Stimulated activated naive CD8-positive, alpha-beta T cell treated with anti-CD3 and anti-CD28 coated beads, Interleukin-15, amount 100 ng/mL, for 72 hours (primary cell): ENCODE measurements around the gene AK4.

Experiments
- ATAC-seq: fragments of 150-1000 bp; cut with Tn5 transposase; 2 replicates; pipeline ENCODE4 v1.10.0; 2021; ENCODE audit warnings: mild to moderate bottlenecking, moderate library complexity
- DNase-seq, 2 donors: peaks; one replicate each; pipeline ENCODE4 v3.0.0; 2021 to 2022
- H3K27ac Mint-ChIP-seq, 2 donors: one replicate each; pipeline ENCODE4 v1.8.0; 2022; ENCODE audit warnings: mild to moderate bottlenecking in 2 of 2, mixed read lengths in 2 of 2, moderate library complexity in 2 of 2
- H3K27me3 Mint-ChIP-seq: one replicate; pipeline ENCODE4 v1.8.0; 2022; ENCODE audit warnings: mixed read lengths
- H3K4me1 Mint-ChIP-seq: one replicate; pipeline ENCODE4 v1.8.0; 2022; ENCODE audit warnings: mild to moderate bottlenecking, mixed read lengths
- H3K4me3 Mint-ChIP-seq, 2 donors: one replicate each; pipeline ENCODE4 v1.8.0; 2022; ENCODE audit warnings: mild to moderate bottlenecking in 2 of 2, mixed read lengths in 2 of 2, moderate library complexity in 1 of 2
- H3K9me3 Mint-ChIP-seq, 2 donors: one replicate each; pipeline ENCODE4 v1.8.0; 2022; ENCODE audit warnings: mixed read lengths in 2 of 2

The AK4 gene

DNA sequence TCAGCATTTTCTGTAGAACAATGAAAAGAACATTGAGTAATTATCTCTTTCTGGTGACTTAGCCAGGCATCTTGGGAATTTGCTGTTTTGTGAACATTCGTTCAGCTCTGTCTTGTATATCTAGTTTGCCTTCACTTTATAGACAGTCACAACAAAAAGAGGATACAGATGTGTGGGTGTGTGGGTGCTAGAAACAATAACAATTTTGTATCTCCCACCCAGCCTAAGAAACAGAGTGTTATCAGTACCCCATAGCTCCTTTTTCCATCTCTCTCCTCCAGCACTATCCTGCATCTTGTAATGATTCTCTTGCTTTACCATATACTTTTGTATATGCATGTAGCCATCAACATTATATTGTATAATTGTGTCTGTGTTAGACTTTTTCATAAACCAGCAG lies 33.0 kb downstream of the AK4 start:
- H3K27ac Mint-ChIP-seq: no peak overlapping the region
- DNase-seq (no peak), ATAC-seq (no peak)
- no peaks in the 10 kb centered on the region for H3K4me1 Mint-ChIP-seq
- no peaks in the 10 kb centered on the region for H3K9me3 Mint-ChIP-seq
- H3K27me3 Mint-ChIP-seq: no peaks in the 10 kb centered on the region
- no peak overlapping the region for H3K4me3 Mint-ChIP-seq

DNA sequence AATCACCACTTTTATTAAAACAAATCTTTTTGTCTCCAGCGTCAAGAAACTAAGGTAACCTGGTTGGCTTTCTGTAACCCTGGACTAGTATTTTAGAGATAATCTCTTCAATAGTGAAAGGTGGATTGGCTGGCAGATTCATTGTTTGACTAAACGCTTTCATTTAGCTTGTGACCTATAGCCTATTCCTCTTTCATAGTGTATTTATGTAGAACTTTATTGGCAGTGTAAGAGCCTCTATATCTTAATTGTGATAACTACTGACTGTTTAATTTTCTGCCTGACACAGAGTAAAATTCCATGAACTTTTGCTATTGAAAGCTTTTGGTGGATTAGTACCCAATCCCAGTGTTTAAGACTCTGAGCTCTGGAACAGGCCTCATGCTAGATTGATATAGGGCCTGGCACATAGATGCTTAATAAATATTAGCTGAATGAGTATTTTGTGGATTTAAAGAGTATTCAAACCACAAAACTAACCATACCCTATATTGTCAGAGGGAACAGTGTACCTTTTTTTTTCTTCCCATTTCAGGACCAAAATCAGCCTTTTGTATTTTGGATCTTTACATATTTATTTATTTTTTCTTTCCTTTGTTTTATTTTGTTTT lies 34.8 kb downstream of the AK4 start:
- no peak overlapping the region for H3K4me3 Mint-ChIP-seq
- no peak for ATAC-seq
- no peaks in the 10 kb centered on the region for H3K9me3 Mint-ChIP-seq
- no peaks in the 10 kb centered on the region for H3K27me3 Mint-ChIP-seq
- H3K27ac Mint-ChIP-seq: no peak overlapping the region
- DNase-seq: no peak
- H3K4me1 Mint-ChIP-seq: no peaks in the 10 kb centered on the region

DNA sequence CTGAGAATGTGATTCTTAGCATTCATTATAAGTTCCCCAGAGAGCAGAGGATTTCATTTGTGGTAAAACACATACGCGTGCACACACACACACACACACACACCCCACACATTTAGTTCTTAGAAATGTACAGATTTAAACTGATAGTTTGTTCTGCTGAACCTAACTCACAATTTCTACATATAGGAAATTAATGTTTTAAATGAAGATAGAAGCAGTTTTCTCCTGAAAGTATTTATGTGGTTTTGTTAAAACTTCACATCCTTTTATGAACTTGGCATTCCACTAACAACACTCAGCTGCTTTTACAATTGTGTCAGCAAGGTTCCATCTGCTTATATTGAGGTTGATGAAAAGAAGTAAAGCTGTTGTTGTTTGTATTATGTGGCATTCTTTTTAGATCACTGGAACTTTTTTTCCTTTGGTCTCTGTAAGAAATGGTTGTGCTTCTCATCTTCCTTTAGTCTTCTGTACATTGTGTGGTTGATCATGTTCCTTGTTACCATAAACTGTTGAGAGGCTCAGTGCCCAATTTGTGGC lies 41.6 kb downstream of the AK4 start:
- no peak for ATAC-seq
- H3K27me3 Mint-ChIP-seq: no peaks in the 10 kb centered on the region
- no peaks in the 10 kb centered on the region for H3K4me1 Mint-ChIP-seq
- H3K27ac Mint-ChIP-seq: no peak overlapping the region
- H3K9me3 Mint-ChIP-seq: no peaks in the 10 kb centered on the region
- DNase-seq: no peak
- H3K4me3 Mint-ChIP-seq: no peak overlapping the region

DNA sequence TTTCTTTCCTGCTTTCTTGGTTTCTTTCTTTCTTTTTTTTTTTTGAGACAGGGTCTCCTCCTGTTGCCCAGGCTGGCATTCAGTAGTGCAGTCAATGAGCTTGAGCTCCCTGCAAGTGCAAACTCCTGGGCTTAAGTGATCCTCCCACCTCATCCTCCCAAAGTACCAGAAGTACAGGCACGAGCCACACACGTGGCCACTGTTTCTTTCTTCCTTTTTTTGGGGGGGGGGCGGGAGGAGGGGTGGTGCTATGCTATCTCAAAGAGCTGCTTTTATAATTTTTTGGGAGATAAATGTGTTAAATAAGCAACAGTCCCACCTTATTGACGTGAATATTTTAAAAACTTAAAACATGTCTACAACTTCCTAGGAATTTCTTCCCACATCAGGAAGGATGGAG lies 42.2 kb downstream of the AK4 start:
- Mint-ChIP-seq H3K4me3 (no peak overlapping the region), H3K9me3 (no peaks in the 10 kb centered on the region), H3K4me1 (no peaks in the 10 kb centered on the region), H3K27me3 (no peaks in the 10 kb centered on the region), H3K27ac (no peak overlapping the region)
- ATAC-seq (no peak), DNase-seq (no peak)

DNA sequence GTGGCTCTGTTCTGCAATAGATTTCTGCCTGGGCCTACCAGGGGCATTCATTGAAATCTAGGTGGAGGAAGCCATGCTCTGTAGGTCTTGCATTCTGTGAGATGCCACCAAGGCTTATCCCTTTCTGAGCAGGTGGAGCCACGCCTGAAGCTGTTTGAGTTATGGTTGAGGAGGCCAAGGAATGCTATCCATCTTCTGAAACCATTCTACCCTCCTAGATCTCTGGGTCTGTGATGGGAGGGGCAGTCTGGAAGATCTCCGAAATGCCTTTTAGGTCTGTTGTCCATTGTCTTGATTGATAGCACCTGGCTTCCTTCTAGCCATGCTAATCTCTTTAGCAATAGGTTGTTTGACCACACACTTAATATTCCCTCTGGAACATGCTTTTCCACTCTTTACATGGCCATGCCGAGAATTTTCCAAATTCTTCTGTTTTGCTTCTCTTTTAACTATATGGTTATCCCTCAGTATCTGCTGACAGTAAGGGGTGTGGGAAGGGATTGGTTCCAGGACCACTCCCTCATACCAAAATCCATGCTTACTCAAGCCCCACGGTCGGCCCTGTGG lies 45.2 kb downstream of the AK4 start:
- Mint-ChIP-seq H3K4me3 (no peak overlapping the region), H3K27ac (no peak overlapping the region), H3K27me3 (no peaks in the 10 kb centered on the region), H3K9me3 (no peaks in the 10 kb centered on the region), H3K4me1 (peaks cover 7% of the 10 kb centered on the region)
- ATAC-seq (no peak), DNase-seq (no peak)

DNA sequence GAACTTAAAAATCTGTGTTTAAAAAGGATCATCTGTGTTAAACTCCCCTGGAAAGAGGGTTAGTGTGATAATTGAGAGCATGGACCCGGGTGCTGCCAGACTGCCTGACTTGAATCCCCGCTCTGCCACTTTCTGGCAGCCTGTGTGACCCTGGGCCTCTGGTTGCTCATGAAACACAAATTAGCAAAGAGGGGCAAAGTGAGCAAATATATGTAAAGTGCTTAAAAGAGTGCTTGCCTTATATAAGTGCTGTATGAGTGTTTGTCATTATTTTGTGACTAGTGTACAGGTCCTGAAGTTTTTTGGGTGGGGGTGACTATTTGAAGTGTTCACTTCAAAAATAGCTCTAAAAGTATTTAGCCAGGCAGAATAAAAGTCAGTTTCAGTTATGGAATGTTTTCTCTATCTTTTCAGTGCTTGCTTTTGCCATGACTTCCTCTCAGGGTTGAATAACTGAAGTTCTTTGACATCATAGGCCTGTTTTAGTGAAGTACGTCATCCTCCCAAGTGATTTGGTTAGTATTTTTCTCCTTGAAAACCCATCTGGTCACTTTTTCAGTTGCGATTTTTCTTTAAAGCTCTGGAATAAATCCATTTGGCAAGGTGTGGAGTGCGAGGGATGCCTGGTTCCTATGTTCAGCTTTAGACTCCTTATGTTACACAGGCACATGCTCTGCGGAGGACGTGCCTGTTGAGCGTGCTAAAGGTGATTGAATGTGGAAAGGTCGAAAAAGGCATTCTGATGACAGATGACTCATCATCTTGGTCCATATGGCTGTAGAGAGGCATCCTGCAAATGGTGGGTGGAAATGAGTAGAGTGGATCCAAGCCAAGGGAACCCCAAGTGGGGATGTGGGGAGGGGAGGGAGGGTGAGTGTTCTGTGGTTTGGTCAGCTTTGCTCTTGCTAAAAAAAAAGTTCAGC lies 47.8 kb downstream of the AK4 start:
- peaks cover 7% of the 10 kb centered on the region for H3K4me1 Mint-ChIP-seq
- no peak overlapping the region for H3K4me3 Mint-ChIP-seq
- H3K27me3 Mint-ChIP-seq: no peaks in the 10 kb centered on the region
- H3K27ac Mint-ChIP-seq: no peak overlapping the region
- no peak for ATAC-seq
- DNase-seq: no peak
- H3K9me3 Mint-ChIP-seq: no peaks in the 10 kb centered on the region

DNA sequence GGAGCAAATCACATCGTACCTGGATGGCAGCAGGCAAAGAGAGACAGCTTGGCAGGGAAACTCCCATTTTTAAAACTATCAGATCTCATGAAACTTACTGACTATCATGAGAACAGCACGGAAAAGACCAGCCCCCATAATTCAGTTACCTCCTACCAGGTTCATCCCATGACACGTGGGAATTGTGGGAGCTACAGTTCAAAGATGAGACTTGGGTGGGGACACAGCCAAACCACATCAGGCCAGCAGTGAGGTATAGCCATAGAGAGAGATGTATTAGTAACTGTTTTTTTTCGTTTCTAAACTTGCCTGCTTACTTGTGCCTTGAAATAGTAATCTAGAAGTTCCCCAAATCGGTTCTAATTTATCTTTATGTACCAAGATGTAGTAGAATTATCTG lies 48.9 kb downstream of the AK4 start:
- no peak for ATAC-seq
- no peak for DNase-seq
- peaks cover 8% of the 10 kb centered on the region for H3K27me3 Mint-ChIP-seq
- no peak overlapping the region for H3K27ac Mint-ChIP-seq
- H3K4me1 Mint-ChIP-seq: peaks cover 7% of the 10 kb centered on the region
- no peak overlapping the region for H3K4me3 Mint-ChIP-seq
- no peaks in the 10 kb centered on the region for H3K9me3 Mint-ChIP-seq

DNA sequence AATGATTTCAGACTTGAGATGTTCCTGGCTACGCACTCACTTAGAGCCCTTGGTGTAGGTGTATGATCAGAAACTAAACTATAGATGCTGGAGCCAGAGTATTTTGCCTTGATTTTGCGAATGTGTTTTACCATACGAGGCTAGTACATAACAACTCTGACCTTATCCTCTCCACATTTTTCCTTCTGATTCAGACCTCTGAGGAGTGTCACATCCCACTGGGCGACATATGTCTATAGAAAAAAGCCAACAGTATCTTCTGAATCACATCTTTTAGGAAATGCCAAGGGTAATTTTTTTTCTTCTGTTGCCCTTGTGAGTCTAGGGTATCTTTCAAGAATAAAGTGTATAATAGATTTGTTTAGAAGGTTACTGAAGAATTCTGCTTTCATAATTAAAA lies 49.6 kb downstream of the AK4 start:
- no peak overlapping the region for H3K27ac Mint-ChIP-seq
- peaks cover 7% of the 10 kb centered on the region for H3K4me1 Mint-ChIP-seq
- no peak overlapping the region for H3K4me3 Mint-ChIP-seq
- DNase-seq (no peak), ATAC-seq (no peak)
- H3K27me3 Mint-ChIP-seq: peaks cover 8% of the 10 kb centered on the region
- no peaks in the 10 kb centered on the region for H3K9me3 Mint-ChIP-seq

DNA sequence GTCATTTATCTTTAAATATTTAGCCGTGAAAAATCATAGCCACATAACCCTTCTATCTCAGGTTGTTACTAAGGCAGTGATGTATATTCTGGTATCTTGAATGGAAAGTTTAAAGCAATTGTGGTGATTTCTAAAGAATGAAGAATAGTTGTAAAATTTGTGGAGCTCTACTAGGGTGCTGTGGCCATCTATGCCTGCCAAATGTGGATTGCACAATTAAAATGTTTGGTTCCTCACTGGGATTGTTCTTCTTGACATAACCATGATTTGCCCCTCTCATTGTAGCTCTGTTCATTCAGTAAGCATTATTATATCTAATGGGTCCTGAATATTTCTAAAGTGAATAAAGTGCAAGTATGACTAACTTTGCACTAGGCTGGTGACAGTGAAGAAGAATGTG lies 50.1 kb downstream of the AK4 start:
- DNase-seq (no peak), ATAC-seq (no peak)
- Mint-ChIP-seq H3K4me1 (peaks cover 7% of the 10 kb centered on the region), H3K9me3 (no peaks in the 10 kb centered on the region), H3K27me3 (peaks cover 8% of the 10 kb centered on the region), H3K27ac (no peak overlapping the region), H3K4me3 (no peak overlapping the region)

DNA sequence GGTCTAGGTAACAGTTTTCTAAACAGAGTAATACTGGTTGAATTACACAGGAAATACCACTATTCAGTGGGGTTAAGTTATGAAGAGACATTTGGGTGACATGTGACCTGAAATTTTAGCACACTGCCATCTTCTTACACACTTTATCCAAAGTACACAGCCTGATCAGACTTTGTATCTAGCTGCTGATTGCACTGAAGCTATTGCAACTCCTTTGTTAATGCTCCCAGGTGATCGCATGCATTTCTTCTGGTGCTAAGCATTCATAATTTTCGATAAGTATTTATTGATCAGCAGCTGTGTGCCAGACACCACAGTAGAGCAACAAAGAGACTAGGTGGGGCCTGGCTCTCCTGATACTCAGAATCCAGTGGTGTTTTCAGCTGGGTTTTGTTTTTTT lies 52.4 kb downstream of the AK4 start:
- no peak for ATAC-seq
- peaks cover 7% of the 10 kb centered on the region for H3K4me1 Mint-ChIP-seq
- H3K4me3 Mint-ChIP-seq: no peak overlapping the region
- no peaks in the 10 kb centered on the region for H3K9me3 Mint-ChIP-seq
- no peak overlapping the region for H3K27ac Mint-ChIP-seq
- DNase-seq: no peak
- peaks cover 8% of the 10 kb centered on the region for H3K27me3 Mint-ChIP-seq

DNA sequence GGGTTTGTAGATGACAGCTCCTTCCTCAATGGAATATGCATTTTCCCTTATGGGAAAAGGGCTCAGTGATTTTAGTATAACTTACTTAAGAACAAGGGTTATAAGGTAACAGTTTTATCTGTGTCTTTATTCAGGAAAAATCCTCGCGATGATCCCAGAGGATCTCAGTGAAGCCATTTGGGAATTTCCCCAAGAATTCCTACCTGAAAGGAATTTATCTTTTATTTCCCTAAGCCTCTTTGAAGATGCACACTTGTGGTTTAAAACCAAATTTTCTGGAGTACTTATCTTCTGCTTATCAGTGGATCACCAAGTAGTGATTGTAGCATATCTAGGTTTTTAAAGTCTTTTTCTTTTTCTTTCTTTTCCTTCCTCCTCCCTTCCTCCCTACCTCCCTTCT lies 58.8 kb downstream of the AK4 start:
- Mint-ChIP-seq H3K27me3 (no peaks in the 10 kb centered on the region), H3K27ac (no peak overlapping the region), H3K9me3 (no peaks in the 10 kb centered on the region), H3K4me1 (peaks cover 3% of the 10 kb centered on the region), H3K4me3 (no peak overlapping the region)
- no peak for ATAC-seq
- DNase-seq: no peak

DNA sequence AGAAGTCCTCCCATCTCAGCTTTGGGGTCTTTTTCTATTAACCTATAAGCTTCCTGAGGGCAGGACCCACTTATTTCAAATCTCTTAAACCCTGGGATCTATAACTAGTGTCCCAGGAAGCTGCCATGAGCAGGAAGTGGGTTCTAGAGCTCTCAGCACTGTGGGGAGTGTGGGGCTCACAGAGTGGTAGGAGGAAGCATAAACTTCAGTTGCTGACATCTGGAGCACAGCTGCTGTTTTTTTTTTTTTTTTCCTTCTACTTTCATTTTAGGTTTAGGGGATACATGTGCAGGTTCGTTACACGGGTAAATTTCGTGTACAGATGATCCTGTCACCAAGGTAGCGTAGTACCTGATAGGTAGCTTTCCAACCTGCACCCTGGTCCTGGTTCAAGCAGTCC lies 59.3 kb downstream of the AK4 start:
- peaks cover 5% of the 10 kb centered on the region for H3K4me1 Mint-ChIP-seq
- no peaks in the 10 kb centered on the region for H3K9me3 Mint-ChIP-seq
- no peaks in the 10 kb centered on the region for H3K27me3 Mint-ChIP-seq
- H3K27ac Mint-ChIP-seq: no peak overlapping the region
- no peak overlapping the region for H3K4me3 Mint-ChIP-seq
- DNase-seq (no peak), ATAC-seq (no peak)

DNA sequence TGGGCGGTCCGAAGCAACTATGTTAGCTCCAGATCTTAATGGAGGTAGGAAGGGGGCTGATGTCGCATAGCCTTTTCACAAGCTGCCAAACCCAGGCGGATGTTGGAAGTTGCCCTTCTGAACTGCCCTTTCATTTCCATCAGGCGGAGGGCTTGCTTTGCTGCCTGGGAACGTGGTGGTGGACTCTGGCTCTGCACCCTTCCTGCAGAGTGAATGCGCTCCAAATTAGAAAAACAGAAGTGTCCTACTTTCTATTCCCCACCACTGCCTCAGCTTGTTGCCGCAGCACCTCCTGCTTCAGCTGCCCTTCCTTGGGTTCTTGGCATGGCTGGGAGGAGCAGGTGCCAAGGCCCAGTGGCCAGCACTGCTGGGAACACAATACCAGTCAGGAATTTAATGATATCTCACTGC lies 60.6 kb downstream of the AK4 start:
- DNase-seq (no peak), ATAC-seq (no peak)
- Mint-ChIP-seq H3K9me3 (no peaks in the 10 kb centered on the region), H3K4me1 (peaks cover 14% of the 10 kb centered on the region), H3K27ac (no peak overlapping the region), H3K4me3 (no peak overlapping the region), H3K27me3 (no peaks in the 10 kb centered on the region)

DNA sequence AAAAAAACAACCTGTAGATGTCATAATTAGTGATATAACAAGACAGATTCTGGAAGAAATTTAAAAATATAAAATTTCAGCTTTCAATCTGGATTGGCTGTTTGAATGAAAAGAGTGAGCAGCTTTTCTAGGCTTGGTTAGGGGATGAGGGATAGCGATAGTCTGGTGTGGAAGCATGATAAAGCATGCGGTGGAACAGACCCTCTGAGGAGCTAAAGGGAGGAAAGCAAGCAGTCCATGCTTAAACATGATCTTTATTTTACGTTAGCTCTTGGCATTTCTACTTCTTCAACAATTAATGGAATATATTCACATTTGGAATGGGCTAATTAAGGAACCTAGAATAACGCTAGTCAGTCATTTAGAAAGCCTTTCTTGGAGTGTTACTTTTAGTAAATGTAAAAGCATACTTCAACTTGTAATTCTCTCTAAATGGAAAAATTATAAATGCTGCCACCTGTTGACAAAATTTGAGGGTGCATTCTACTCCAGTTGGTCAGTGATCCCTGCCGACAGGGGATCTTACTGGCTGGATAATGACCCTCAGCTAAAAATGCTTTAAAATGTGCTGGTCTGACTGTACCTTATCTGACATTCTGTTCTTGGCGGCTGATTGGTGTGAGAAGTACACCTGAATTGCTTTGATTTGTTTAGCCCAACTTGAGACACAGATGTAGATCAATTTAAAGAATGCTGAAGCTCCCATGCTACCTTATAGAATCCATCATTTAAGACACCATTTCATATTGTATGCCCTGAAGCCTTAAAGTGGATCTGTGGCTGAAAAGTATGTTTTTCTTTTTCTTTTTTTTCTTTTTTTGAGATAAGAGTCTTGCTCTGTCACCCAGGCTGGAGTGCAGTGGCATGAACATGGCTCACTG lies 61.2 kb downstream of the AK4 start:
- H3K4me3 Mint-ChIP-seq: no peak overlapping the region
- H3K27me3 Mint-ChIP-seq: no peaks in the 10 kb centered on the region
- no peak for DNase-seq
- ATAC-seq: no peak
- no peak overlapping the region for H3K27ac Mint-ChIP-seq
- peaks cover 20% of the 10 kb centered on the region for H3K4me1 Mint-ChIP-seq
- H3K9me3 Mint-ChIP-seq: no peaks in the 10 kb centered on the region

DNA sequence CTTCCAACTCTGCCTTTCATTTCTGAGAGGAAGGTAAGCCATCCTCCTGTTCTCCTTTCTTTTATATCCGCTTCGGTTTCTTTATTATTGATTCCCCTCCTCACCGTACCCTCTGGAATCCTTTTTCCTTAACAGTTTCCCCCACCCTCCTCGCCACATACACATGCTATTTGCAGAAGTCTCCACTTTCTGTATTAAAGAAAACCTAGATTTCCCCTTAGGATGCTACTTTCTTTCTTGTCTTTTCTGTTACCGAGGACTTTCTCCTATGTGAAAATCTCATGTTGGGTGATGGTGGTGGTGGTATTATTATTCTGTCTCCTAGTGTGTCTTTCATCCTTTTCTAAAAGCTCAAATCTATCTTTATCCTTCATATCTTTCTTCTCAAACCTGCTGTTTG lies 62.3 kb downstream of the AK4 start:
- H3K9me3 Mint-ChIP-seq: no peaks in the 10 kb centered on the region
- H3K27ac Mint-ChIP-seq: no peak overlapping the region
- no peak for ATAC-seq

More for the DNA sequence above, 62.3 kb downstream of the AK4 start:
- peaks cover 31% of the 10 kb centered on the region for H3K4me1 Mint-ChIP-seq
- DNase-seq: no peak
- H3K27me3 Mint-ChIP-seq: no peaks in the 10 kb centered on the region
- no peak overlapping the region for H3K4me3 Mint-ChIP-seq
